A549 (cell line): ENCODE data around the gene BCAS3.

Source experiments
- CEBPB ChIP-seq, 2 experiments: fragments of >200 bp in 1 of 2; sonication (Bioruptor Twin) in 1 of 2; formaldehyde crosslinking in 1 of 2; IDR thresholded peaks; 2 replicates each; pipeline ENCODE4 v1.6.1; 2012 to 2016
- CTCF ChIP-seq: fragments of >200 bp; sonication (Bioruptor Twin); formaldehyde crosslinking; IDR thresholded peaks from 3 replicates; pipeline ENCODE4 v1.5.1; 2016
- HDAC2 ChIP-seq: fragments of 200-600 bp; sonication (generic); IDR thresholded peaks from 2 replicates; pipeline ENCODE4 v1.6.1; 2016
- MAX ChIP-seq: IDR thresholded peaks from 2 replicates; pipeline ENCODE4 v1.6.1; 2012
- MAZ ChIP-seq: fragments of 150-350 bp; IDR thresholded peaks from 2 replicates; pipeline ENCODE4 v1.6.1; 2014; ENCODE audit warnings: antibody characterized with exemption, low read depth, low read length, borderline replicate concordance

GRCh38 chr17:61436273-61436672 is 758.6 kb downstream of the BCAS3 start:
- TF ChIP-seq MAZ: no peak
- no peak for TF ChIP-seq MAX
- TF ChIP-seq CTCF: no peak
- no peak for TF ChIP-seq CEBPB (IDR thresholded peaks at IDR 0.05)
- no peak for TF ChIP-seq HDAC2
